ENCODE measurements around the gene NDNF.

GRCh38 chr4:121096191-121096590, 23.9 kb upstream of the NDNF start:
- TF ChIP-seq, protein P1, sequence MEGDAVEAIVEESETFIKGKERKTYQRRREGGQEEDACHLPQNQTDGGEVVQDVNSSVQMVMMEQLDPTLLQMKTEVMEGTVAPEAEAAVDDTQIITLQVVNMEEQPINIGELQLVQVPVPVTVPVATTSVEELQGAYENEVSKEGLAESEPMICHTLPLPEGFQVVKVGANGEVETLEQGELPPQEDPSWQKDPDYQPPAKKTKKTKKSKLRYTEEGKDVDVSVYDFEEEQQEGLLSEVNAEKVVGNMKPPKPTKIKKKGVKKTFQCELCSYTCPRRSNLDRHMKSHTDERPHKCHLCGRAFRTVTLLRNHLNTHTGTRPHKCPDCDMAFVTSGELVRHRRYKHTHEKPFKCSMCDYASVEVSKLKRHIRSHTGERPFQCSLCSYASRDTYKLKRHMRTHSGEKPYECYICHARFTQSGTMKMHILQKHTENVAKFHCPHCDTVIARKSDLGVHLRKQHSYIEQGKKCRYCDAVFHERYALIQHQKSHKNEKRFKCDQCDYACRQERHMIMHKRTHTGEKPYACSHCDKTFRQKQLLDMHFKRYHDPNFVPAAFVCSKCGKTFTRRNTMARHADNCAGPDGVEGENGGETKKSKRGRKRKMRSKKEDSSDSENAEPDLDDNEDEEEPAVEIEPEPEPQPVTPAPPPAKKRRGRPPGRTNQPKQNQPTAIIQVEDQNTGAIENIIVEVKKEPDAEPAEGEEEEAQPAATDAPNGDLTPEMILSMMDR (conservative IDR thresholded peaks at IDR 0.05; ENCODE audit: low read depth, low read length) = no peak
- TF ChIP-seq EZH2phosphoT487 (IDR thresholded peaks at IDR 0.05; ENCODE audit: borderline replicate concordance, low read length) = no peak
